ENCODE results near the gene SNX13. TPM values are rescaled to one million over a fixed set of nuclear protein-coding genes. Genes with fewer than 3 reads are reported as not detected.

SNX13 gene
- total RNA-seq, 1 experiment from 2014 or later, result 59.7 TPM

- H3K79me2 ChIP-seq (ENCODE audit: low read length), result peaks cover 100% of the 10 kb centered on the region
Observed at GRCh38 chr7:17903337-17903736, 37.0 kb downstream of the SNX13 start.

GRCh38 chr7:17902599-17902998 lies 37.7 kb downstream of the SNX13 start:
- H3K36me3 ChIP-seq (ENCODE audit: insufficient read depth, low read length), result peaks cover 4% of the 10 kb centered on the region
- peaks cover 100% of the 10 kb centered on the region for H3K79me2 ChIP-seq (ENCODE audit: low read length)
- no peak overlapping the region for H3K4me2 ChIP-seq (ENCODE audit: low read depth, low read length, poor library complexity, severe bottlenecking)
- no peaks in the 10 kb centered on the region for H3K27me3 ChIP-seq (ENCODE audit: low read length)
- no peak overlapping the region for H3K4me3 ChIP-seq (ENCODE audit: low read length)
- no peak for DNase-seq
- no peaks in the 10 kb centered on the region for H4K20me1 ChIP-seq (ENCODE audit: insufficient read depth, low read depth, low read length)
- peaks cover 16% of the 10 kb centered on the region for H3K4me1 ChIP-seq (ENCODE audit: low read length)
- no peak overlapping the region for H2AFZ ChIP-seq (ENCODE audit: low read length)
- no peaks in the 10 kb centered on the region for H3K9me2 ChIP-seq (replicated peaks; ENCODE audit: insufficient read depth, low read length)
- H3K27ac ChIP-seq (ENCODE audit: low read length), result no peak overlapping the region
- H3K9ac ChIP-seq (ENCODE audit: low read length), result no peak overlapping the region
- H3K9me3 ChIP-seq (ENCODE audit: low read length), result no peaks in the 10 kb centered on the region

More at GRCh38 chr7:17903337-17903736, 37.0 kb downstream of the SNX13 start:
- Histone ChIP-seq H3K36me3 (ENCODE audit: insufficient read depth, low read length) (peaks cover 4% of the 10 kb centered on the region), H3K27ac (ENCODE audit: low read length) (no peak overlapping the region), H4K20me1 (ENCODE audit: insufficient read depth, low read depth, low read length) (no peaks in the 10 kb centered on the region), H2AFZ (ENCODE audit: low read length) (no peak overlapping the region), H3K9ac (ENCODE audit: low read length) (no peak overlapping the region), H3K9me3 (ENCODE audit: low read length) (no peaks in the 10 kb centered on the region), H3K9me2 (replicated peaks; ENCODE audit: insufficient read depth, low read length) (no peaks in the 10 kb centered on the region), H3K4me3 (ENCODE audit: low read length) (no peak overlapping the region), H3K4me2 (ENCODE audit: low read depth, low read length, poor library complexity, severe bottlenecking) (no peak overlapping the region), H3K4me1 (ENCODE audit: low read length) (peaks cover 16% of the 10 kb centered on the region), H3K27me3 (ENCODE audit: low read length) (no peaks in the 10 kb centered on the region)
- no peak for DNase-seq

- H3K79me2 ChIP-seq (ENCODE audit: low read length), result peaks cover 100% of the 10 kb centered on the region
- H3K4me2 ChIP-seq (ENCODE audit: low read depth, low read length, poor library complexity, severe bottlenecking), result no peak overlapping the region
- no peak overlapping the region for H3K27ac ChIP-seq (ENCODE audit: low read length)
- no peaks in the 10 kb centered on the region for H3K9me3 ChIP-seq (ENCODE audit: low read length)
- H3K36me3 ChIP-seq (ENCODE audit: insufficient read depth, low read length), result peaks cover 18% of the 10 kb centered on the region; the same call in 1 of the 2 replicates
- H3K4me1 ChIP-seq (ENCODE audit: low read length), result peaks cover 15% of the 10 kb centered on the region
- no peaks in the 10 kb centered on the region; the same call in 1 of the 2 replicates for H3K9me2 ChIP-seq (replicated peaks; ENCODE audit: insufficient read depth, low read length)
- no peak overlapping the region for H3K9ac ChIP-seq (ENCODE audit: low read length)
- no peak overlapping the region for H3K4me3 ChIP-seq (ENCODE audit: low read length)
- H4K20me1 ChIP-seq (ENCODE audit: insufficient read depth, low read depth, low read length), result 0 out of 2 replicates have a peak, but pooled peaks cover 2% of the 10 kb centered on the region
- H2AFZ ChIP-seq (ENCODE audit: low read length), result no peak overlapping the region
- no peak for DNase-seq
- H3K27me3 ChIP-seq (ENCODE audit: low read length), result no peaks in the 10 kb centered on the region
Observed at GRCh38 chr7:17900464-17900863, 39.8 kb downstream of the SNX13 start.

- no peak overlapping the region for H3K9ac ChIP-seq (ENCODE audit: low read length)
- no peaks in the 10 kb centered on the region for H3K4me1 ChIP-seq (ENCODE audit: low read length)
- DNase-seq, result no peak
Observed at GRCh38 chr7:17898111-17898510, 42.2 kb downstream of the SNX13 start.

GRCh38 chr7:17887286-17887685 lies 53.0 kb downstream of the SNX13 start:
- Histone ChIP-seq H3K4me1 (ENCODE audit: low read length) (no peaks in the 10 kb centered on the region), H4K20me1 (ENCODE audit: insufficient read depth, low read depth, low read length) (no peaks in the 10 kb centered on the region), H3K4me2 (ENCODE audit: low read depth, low read length, poor library complexity, severe bottlenecking) (no peak overlapping the region), H3K27me3 (ENCODE audit: low read length) (no peaks in the 10 kb centered on the region), H2AFZ (ENCODE audit: low read length) (no peak overlapping the region), H3K9me2 (replicated peaks; ENCODE audit: insufficient read depth, low read length) (no peaks in the 10 kb centered on the region), H3K79me2 (ENCODE audit: low read length) (peaks cover 54% of the 10 kb centered on the region), H3K9ac (ENCODE audit: low read length) (no peak overlapping the region), H3K36me3 (ENCODE audit: insufficient read depth, low read length) (peaks cover 63% of the 10 kb centered on the region), H3K27ac (ENCODE audit: low read length) (no peak overlapping the region), H3K9me3 (ENCODE audit: low read length) (no peaks in the 10 kb centered on the region), H3K4me3 (ENCODE audit: low read length) (no peak overlapping the region)
- DNase-seq, result no peak

More at GRCh38 chr7:17898111-17898510, 42.2 kb downstream of the SNX13 start:
- peaks cover 95% of the 10 kb centered on the region for H3K79me2 ChIP-seq (ENCODE audit: low read length)
- H3K9me3 ChIP-seq (ENCODE audit: low read length), result no peaks in the 10 kb centered on the region
- H3K27ac ChIP-seq (ENCODE audit: low read length), result no peak overlapping the region
- H2AFZ ChIP-seq (ENCODE audit: low read length), result no peak overlapping the region
- H3K36me3 ChIP-seq (ENCODE audit: insufficient read depth, low read length), result peaks cover 23% of the 10 kb centered on the region; the same call in 1 of the 2 replicates
- H3K27me3 ChIP-seq (ENCODE audit: low read length), result no peaks in the 10 kb centered on the region
- no peak overlapping the region for H3K4me2 ChIP-seq (ENCODE audit: low read depth, low read length, poor library complexity, severe bottlenecking)
- H3K4me3 ChIP-seq (ENCODE audit: low read length), result no peak overlapping the region
- H4K20me1 ChIP-seq (ENCODE audit: insufficient read depth, low read depth, low read length), result 0 out of 2 replicates have a peak, but pooled peaks cover 2% of the 10 kb centered on the region
- no peaks in the 10 kb centered on the region; the same call in 1 of the 2 replicates for H3K9me2 ChIP-seq (replicated peaks; ENCODE audit: insufficient read depth, low read length)

- H3K27me3 ChIP-seq (ENCODE audit: low read length), result no peaks in the 10 kb centered on the region
- peaks cover 61% of the 10 kb centered on the region for H3K79me2 ChIP-seq (ENCODE audit: low read length)
- no peaks in the 10 kb centered on the region for H4K20me1 ChIP-seq (ENCODE audit: insufficient read depth, low read depth, low read length)
- no peak overlapping the region for H3K4me3 ChIP-seq (ENCODE audit: low read length)
- no peak overlapping the region for H3K4me2 ChIP-seq (ENCODE audit: low read depth, low read length, poor library complexity, severe bottlenecking)
- peaks cover 48% of the 10 kb centered on the region for H3K36me3 ChIP-seq (ENCODE audit: insufficient read depth, low read length)
- no peaks in the 10 kb centered on the region for H3K9me3 ChIP-seq (ENCODE audit: low read length)
- no peaks in the 10 kb centered on the region for H3K4me1 ChIP-seq (ENCODE audit: low read length)
- H3K9me2 ChIP-seq (replicated peaks; ENCODE audit: insufficient read depth, low read length), result no peaks in the 10 kb centered on the region
- H2AFZ ChIP-seq (ENCODE audit: low read length), result no peak overlapping the region
- no peak overlapping the region for H3K9ac ChIP-seq (ENCODE audit: low read length)
- DNase-seq, result no peak
- H3K27ac ChIP-seq (ENCODE audit: low read length), result no peak overlapping the region
Observed at GRCh38 chr7:17882685-17883084, 57.6 kb downstream of the SNX13 start.

GRCh38 chr7:17879075-17879661 lies 61.1 kb downstream of the SNX13 start:
- Histone ChIP-seq H3K4me2 (ENCODE audit: low read depth, low read length, poor library complexity, severe bottlenecking) (no peak overlapping the region), H3K27me3 (ENCODE audit: low read length) (no peaks in the 10 kb centered on the region), H4K20me1 (ENCODE audit: insufficient read depth, low read depth, low read length) (no peaks in the 10 kb centered on the region), H3K4me1 (ENCODE audit: low read length) (no peaks in the 10 kb centered on the region), H3K79me2 (ENCODE audit: low read length) (peaks cover 54% of the 10 kb centered on the region), H3K9me3 (ENCODE audit: low read length) (no peaks in the 10 kb centered on the region), H2AFZ (ENCODE audit: low read length) (no peak overlapping the region), H3K9ac (ENCODE audit: low read length) (no peak overlapping the region), H3K36me3 (ENCODE audit: insufficient read depth, low read length) (peaks cover 31% of the 10 kb centered on the region), H3K27ac (ENCODE audit: low read length) (no peak overlapping the region), H3K9me2 (replicated peaks; ENCODE audit: insufficient read depth, low read length) (no peaks in the 10 kb centered on the region), H3K4me3 (ENCODE audit: low read length) (no peak overlapping the region)
- DNase-seq, result no peak

- no peak overlapping the region for H2AFZ ChIP-seq (ENCODE audit: low read length)
- H3K9me2 ChIP-seq (replicated peaks; ENCODE audit: insufficient read depth, low read length), result no peaks in the 10 kb centered on the region
- no peak overlapping the region for H3K4me3 ChIP-seq (ENCODE audit: low read length)
- no peak for DNase-seq
- H3K4me1 ChIP-seq (ENCODE audit: low read length), result no peaks in the 10 kb centered on the region
- peaks cover 35% of the 10 kb centered on the region for H3K36me3 ChIP-seq (ENCODE audit: insufficient read depth, low read length)
- H3K79me2 ChIP-seq (ENCODE audit: low read length), result peaks cover 54% of the 10 kb centered on the region
- H4K20me1 ChIP-seq (ENCODE audit: insufficient read depth, low read depth, low read length), result no peaks in the 10 kb centered on the region
- H3K27ac ChIP-seq (ENCODE audit: low read length), result no peak overlapping the region
- no peak overlapping the region for H3K9ac ChIP-seq (ENCODE audit: low read length)
- no peaks in the 10 kb centered on the region for H3K27me3 ChIP-seq (ENCODE audit: low read length)
- no peak overlapping the region for H3K4me2 ChIP-seq (ENCODE audit: low read depth, low read length, poor library complexity, severe bottlenecking)
- no peaks in the 10 kb centered on the region for H3K9me3 ChIP-seq (ENCODE audit: low read length)
Observed at GRCh38 chr7:17878627-17879026, 61.7 kb downstream of the SNX13 start.
